Heart right ventricle (tissue), 16 donors: Measurements from ENCODE around the gene ITPR3. TPM values are rescaled to one million over a fixed set of nuclear protein-coding genes. Genes with fewer than 3 reads are reported as not detected.
A peak's percentile ranks its signal among the peaks of the same experiment; 100 is the strongest.

Experiments used
- ATAC-seq, 8 donors: fragments of 200-7000 bp; cut with Tn5 transposase; one replicate each; pipeline ENCODE4 v1.9.1; 2020; ENCODE audit warnings: mild to moderate bottlenecking in 8 of 8, moderate library complexity in 8 of 8, moderate number of reproducible peaks in 1 of 8
- DNase-seq, 2 donors: peaks; one replicate each; pipeline ENCODE4 v3.0.0-alpha.2; 2020
- H3K27ac ChIP-seq, 10 donors: fragments of 200-600 bp; sonication (generic) in 2 of 10; one replicate each; pipeline versions ENCODE4 v1.5.0 to v1.8.0; 2020 to 2022; ENCODE audit warnings: mild to moderate bottlenecking in 3 of 10
- H3K27me3 ChIP-seq, 7 donors: fragments of 200-600 bp; one replicate each; pipeline ENCODE4 v1.8.0; 2021 to 2022; ENCODE audit warnings: mild to moderate bottlenecking in 2 of 7
- H3K36me3 ChIP-seq, 9 donors: fragments of 200-600 bp; sonication (generic) in 1 of 9; one replicate each; pipeline versions ENCODE4 v1.5.0 to v1.8.0; 2020 to 2022; ENCODE audit warnings: mild to moderate bottlenecking in 2 of 9
- H3K4me1 ChIP-seq, 9 donors: fragments of 200-600 bp; sonication (generic) in 1 of 9; one replicate each; pipeline versions ENCODE4 v1.5.0 to v1.8.0; 2020 to 2022; ENCODE audit warnings: mild to moderate bottlenecking in 4 of 9
- H3K4me3 ChIP-seq, 10 donors: fragments of 200-600 bp; sonication (generic) in 2 of 10; one replicate each; pipeline versions ENCODE4 v1.5.0 to v1.8.0; 2020 to 2022; ENCODE audit warnings: mild to moderate bottlenecking in 7 of 10, moderate library complexity in 2 of 10
- H3K9me3 ChIP-seq, 11 donors: fragments of 200-600 bp in 10 of 11; sonication (generic) in 2 of 11; one replicate each; pipeline versions ENCODE4 v1.5.0 to v1.8.0; 2013 to 2022; ENCODE audit warnings: mild to moderate bottlenecking in 2 of 11, control low read depth in 1 of 11, moderate library complexity in 1 of 11
- CTCF ChIP-seq, 9 donors: fragments of 200-600 bp; sonication (generic) in 2 of 9; IDR thresholded peaks; one replicate each; pipeline versions ENCODE4 v1.5.0 to v1.8.0; 2021 to 2022; ENCODE audit warnings: antibody characterized with exemption in 9 of 9, mild to moderate bottlenecking in 5 of 9, moderate library complexity in 1 of 9
- WGBS, 2 donors: extraction: QIAGEN DNeasy Blood & Tissue Kit; methylation state at CpG; one replicate each; pipeline ENCODE4 v1.1.7; 2013; ENCODE audit warnings: inconsistent platforms in 1 of 2; 5-methylcytosine and 5-hydroxymethylcytosine counted together
- intact Hi-C, 10 donors: fragments of 100-400 bp; cut with DNase I; formaldehyde crosslinking; loops; one replicate each; pipeline versions ENCODE4 v1.11.1 to v1.14.2; 2022
- polyA plus RNA-seq, 2 donors: library from polyadenylated mRNA; stranded (reverse); fragments of 200-250 nt; gene quantifications; one replicate each; pipeline ENCODE4 v1.2.3, GENCODE V29; 2013
- total RNA-seq, 10 donors: library from RNA; stranded (reverse); fragmentation: NEBNext Ultra II Directional in 3 of 10; extraction: Animal tissue kit (Norgen Biotek cat#: 25700) in 3 of 10; gene quantifications; one replicate each; pipeline versions ENCODE4 v1.2.1 to v1.2.4, GENCODE V29; 2021 to 2023
- donor health status: Arrhythmogenic right ventricular cardiomyopathy.
- donor health status: ischemic (EF 13 %, LVEDD 7.1; RV severe dilation, severe dysfunction).
- donor health status: healthy with polysubstance abuse.
- donor health status: DM: no; HTN: yes; CAD: no.
- donor health status: DM: no; HTN: no; CAD: no.
- donor health status: ischemic (EF 25% LVEDD 6.9; RV normal size, moderate dysfunction).
- donor health status: ischemic (EF 25% LVEDD 5.7; RV mildly dilated, moderate dysfunction).
- donor health status: healthy.
- donor health status: DM: yes; HTN: yes; CAD: no.
- donor health status: Ischemic cardiomyopathy.
- donor health status: ischemic (EF 35%, LVEDD 5.7; RV mildly dilated, moderate dysfunction).
- donor health status: nonischemic (EF 11% LVEDD 7.7; RV severe dilation, severe dysfunction).
- donor health status: DM: yes; HTN: yes; CAD: no.
- donor health status: PGD.
- donor health status: ischemic (EF 29% LVEDD 5.4; RV normal size, mild dysfunction).
- donor health status: nonischemic (EF 23%, LVEDD 6.1; RV moderate dilation, normal function).

Gene ITPR3
- total and polyA plus RNA-seq, 12 donors: 3.2 to 16.7 (median 6.0) TPM

DNA sequence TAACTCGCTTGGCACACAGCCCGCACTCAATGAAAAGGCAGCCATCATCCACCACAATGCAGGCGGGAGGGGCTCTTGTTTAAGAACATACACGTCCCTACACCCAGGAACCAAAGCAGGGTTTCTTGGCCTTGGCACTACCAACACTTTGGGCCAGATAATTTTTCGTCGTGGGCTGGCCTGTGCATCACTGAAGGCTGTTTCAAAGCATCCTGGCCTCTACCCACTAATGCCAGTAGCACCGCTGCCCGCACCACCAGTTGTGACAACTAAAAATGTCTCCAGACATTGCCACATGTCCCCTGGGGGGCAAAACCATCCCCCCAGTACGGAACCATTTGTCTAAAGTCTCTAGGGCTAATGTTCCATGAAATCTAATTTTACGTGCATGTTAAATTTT is 77.4 kb downstream of the ITPR3 start:
- ATAC-seq (no peak), DNase-seq (no peak)
- H3K36me3 ChIP-seq: peaks cover 0 to 67% (median 0%) of the 10 kb centered on the region in 9 donors
- H3K27me3 ChIP-seq: no peaks in the 10 kb centered on the region
- no peak overlapping the region for H3K27ac ChIP-seq
- no peak overlapping the region for H3K4me3 ChIP-seq
- peaks cover 37 to 90% (median 66%) of the 10 kb centered on the region in 9 donors for H3K4me1 ChIP-seq
- no peaks in the 10 kb centered on the region for H3K9me3 ChIP-seq
- 85 to 87% methylated on average over 10 of the region's 10 CpGs for WGBS, 2 donors
- TF ChIP-seq CTCF (IDR thresholded peaks at IDR 0.05): no peak
- intact Hi-C loops: loop anchor here in 4 of 10 donors (2.0 to 10.0 kb wide), 4 partner anchors 110 to 494 kb away; partner anchors contain the start of genes HSD17B8 (in 1 of the 4), RING1 (in 1 of the 4), RXRB (in 1 of the 4) and SLC39A7 (in 1 of the 4)

GRCh38 chr6:33699131-33699530 is 78.0 kb downstream of the ITPR3 start:
- DNase-seq: no peak
- TF ChIP-seq CTCF (IDR thresholded peaks at IDR 0.05): no peak
- intact Hi-C loops: loop anchor here in 4 of 10 donors (2.0 to 10.0 kb wide), 4 partner anchors 110 to 494 kb away; partner anchors contain the start of genes HSD17B8 (in 1 of the 4), RING1 (in 1 of the 4), RXRB (in 1 of the 4) and SLC39A7 (in 1 of the 4)
- Histone ChIP-seq H3K9me3 (no peaks in the 10 kb centered on the region), H3K4me3 (no peak overlapping the region), H3K27ac (peak overlapping the region in 5 of 10 donors; percentile 1 to 30 (median 20)), H3K27me3 (no peaks in the 10 kb centered on the region), H3K36me3 (peaks cover 0 to 65% (median 0%) of the 10 kb centered on the region in 9 donors), H3K4me1 (peaks cover 31 to 83% (median 60%) of the 10 kb centered on the region in 9 donors)
- ATAC-seq: no peak
- 67 to 78% methylated on average over 8 of the region's 8 CpGs for WGBS, 2 donors

GRCh38 chr6:33699739-33700138 is 78.6 kb downstream of the ITPR3 start:
- no peak for ATAC-seq
- Histone ChIP-seq H3K27ac (peak overlapping the region in 4 of 10 donors; percentile 19 to 60 (median 22)), H3K9me3 (no peaks in the 10 kb centered on the region), H3K4me3 (no peak overlapping the region), H3K27me3 (no peaks in the 10 kb centered on the region), H3K36me3 (peaks cover 0 to 68% (median 0%) of the 10 kb centered on the region in 9 donors), H3K4me1 (peaks cover 25 to 77% (median 54%) of the 10 kb centered on the region in 9 donors)
- no peak for DNase-seq
- intact Hi-C loops: loop anchor here in 9 of 10 donors (1.0 to 10.0 kb wide), 8 partner anchors 110 to 495 kb away; partner anchors contain the start of genes BAK1 (in 1 of the 9), HSD17B8 (in 1 of the 9), RING1 (in 1 of the 9) and RXRB (in 1 of the 9)
- no peak for TF ChIP-seq CTCF (IDR thresholded peaks at IDR 0.05)
- 50 to 57% methylated on average over 5 of the region's 5 CpGs for WGBS, 2 donors

GRCh38 chr6:33700391-33701050 is 79.4 kb downstream of the ITPR3 start:
- ATAC-seq (peak in 7 of 8 donors; percentile 22 to 66 (median 50)), DNase-seq (peak; percentile 61 to 62)
- Histone ChIP-seq H3K27ac (peak overlapping the region in 4 of 10 donors; percentile 19 to 60 (median 24)), H3K27me3 (no peaks in the 10 kb centered on the region), H3K4me1 (peaks cover 18 to 69% (median 46%) of the 10 kb centered on the region in 9 donors), H3K36me3 (peaks cover 0 to 60% (median 0%) of the 10 kb centered on the region in 9 donors), H3K9me3 (no peaks in the 10 kb centered on the region), H3K4me3 (no peak overlapping the region)
- WGBS, 2 donors: 37 to 47% methylated on average over 10 of the region's 10 CpGs
- intact Hi-C loops: loop anchor here in 7 of 10 donors (1.0 to 10.0 kb wide), 6 partner anchors 111 to 116 kb away; partner anchors contain the start of gene BAK1 (in 1 of the 7)
- peak; percentile 38 to 77 (median 68) for TF ChIP-seq CTCF (IDR thresholded peaks at IDR 0.05)
